ENCODE measurements around the gene TECRL.

The TECRL gene

GRCh38 chr4:64409300-64409699, at the start of gene TECRL:
Gene TECRL (minus strand): TSS chr4:64409450. CDS start chr4:64409351, 99 bp downstream.
- FAIRE-seq, result no peak
- TF ChIP-seq CTCF (IDR thresholded peaks at IDR 0.05; ENCODE audit: insufficient read depth, missing control alignments), result no peak
- DNase-seq (ENCODE audit: insufficient read length, low spot score), result no peak

GRCh38 chr4:64432674-64433073, 23.4 kb upstream of the TECRL start:
- DNase-seq (ENCODE audit: insufficient read length, low spot score) (no peak), FAIRE-seq (no peak)
- no peak for TF ChIP-seq CTCF (IDR thresholded peaks at IDR 0.05; ENCODE audit: insufficient read depth, missing control alignments)

- no peak for DNase-seq (ENCODE audit: insufficient read length, low spot score)
- FAIRE-seq, result no peak
- no peak for TF ChIP-seq CTCF (IDR thresholded peaks at IDR 0.05; ENCODE audit: insufficient read depth, missing control alignments)
Observed at GRCh38 chr4:64430933-64431332, 21.7 kb upstream of the TECRL start.

- FAIRE-seq (no peak), DNase-seq (ENCODE audit: insufficient read length, low spot score) (no peak)
- no peak for TF ChIP-seq CTCF (IDR thresholded peaks at IDR 0.05; ENCODE audit: insufficient read depth, missing control alignments)
Observed at GRCh38 chr4:64417974-64418373, 8.7 kb upstream of the TECRL start.

GRCh38 chr4:64407000-64407399, 2.2 kb downstream of the TECRL start:
- DNase-seq (ENCODE audit: insufficient read length, low spot score) (no peak), FAIRE-seq (no peak)
- no peak for TF ChIP-seq CTCF (IDR thresholded peaks at IDR 0.05; ENCODE audit: insufficient read depth, missing control alignments)

GRCh38 chr4:64405761-64406160, 3.5 kb downstream of the TECRL start:
- no peak for TF ChIP-seq CTCF (IDR thresholded peaks at IDR 0.05; ENCODE audit: insufficient read depth, missing control alignments)
- DNase-seq (ENCODE audit: insufficient read length, low spot score) (no peak), FAIRE-seq (no peak)

GRCh38 chr4:64402684-64403083, 6.6 kb downstream of the TECRL start:
- no peak for DNase-seq (ENCODE audit: insufficient read length, low spot score)
- TF ChIP-seq CTCF (IDR thresholded peaks at IDR 0.05; ENCODE audit: insufficient read depth, missing control alignments), result no peak
- FAIRE-seq, result no peak

Measured in D721Med (cell line).